GM18520 (cell line): Measurements from ENCODE around the gene SCGB1C1.
A peak's percentile ranks its signal among the peaks of the same experiment; 100 is the strongest.
"Not testable (repeated sequence)": the region's sequence is repeated elsewhere in the genome, so short reads cannot be mapped to it uniquely, and the experiment has no call there.

Source experiments
- ATAC-seq: cut with Tn5 transposase; IDR thresholded peaks from one replicate; pipeline ENCODE4 v1.9.1; 2021; ENCODE audit not compliant: unreplicated experiment

The SCGB1C1 gene

DNA sequence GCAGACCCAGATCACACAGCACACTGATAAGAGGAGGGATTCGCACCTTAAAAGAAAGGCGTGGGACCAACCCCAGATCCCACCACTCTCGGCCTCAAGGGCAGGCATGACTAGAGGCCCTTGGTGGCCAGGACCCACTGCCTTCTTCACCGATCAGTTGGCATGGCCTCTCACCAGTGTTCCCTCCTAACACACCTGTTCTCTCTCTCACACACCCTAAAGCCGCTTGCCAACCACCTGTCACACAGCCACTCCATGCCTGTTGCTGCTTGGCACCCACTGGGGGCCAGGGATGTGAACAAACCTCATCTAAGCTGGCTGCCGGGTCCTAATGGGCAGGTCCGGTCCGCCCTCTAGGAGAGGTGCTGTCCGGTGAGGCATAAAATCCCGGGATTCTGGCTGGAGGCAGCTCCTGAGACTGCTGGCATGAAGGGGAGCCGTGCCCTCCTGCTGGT is at the start of gene SCGB1C1:
SCGB1C1 (plus strand) TSS at position 405 of the 455 bp plus-strand sequence; CDS start at position 427, 22 bp downstream.
- not testable (repeated sequence) for ATAC-seq

DNA sequence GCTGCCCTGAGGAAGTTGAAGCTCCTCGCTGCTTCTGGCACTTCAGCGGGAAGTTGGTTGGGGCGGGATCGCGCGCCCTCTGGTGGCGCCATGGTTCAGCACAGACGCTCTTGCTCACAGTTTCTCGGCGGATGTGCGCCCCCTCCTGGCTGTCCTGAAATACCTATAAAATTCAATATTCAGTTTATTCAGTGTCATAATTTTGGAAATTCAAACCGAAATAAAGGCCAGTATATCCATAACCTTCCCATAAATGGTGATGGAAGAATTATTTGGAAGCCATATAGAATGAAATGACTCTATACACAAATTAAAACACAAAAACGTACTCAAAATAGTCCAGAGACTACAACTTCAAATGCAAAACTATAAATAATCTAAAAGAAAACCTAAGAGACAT is 12.6 kb upstream of the SCGB1C1 start:
- not testable (repeated sequence) for ATAC-seq

DNA sequence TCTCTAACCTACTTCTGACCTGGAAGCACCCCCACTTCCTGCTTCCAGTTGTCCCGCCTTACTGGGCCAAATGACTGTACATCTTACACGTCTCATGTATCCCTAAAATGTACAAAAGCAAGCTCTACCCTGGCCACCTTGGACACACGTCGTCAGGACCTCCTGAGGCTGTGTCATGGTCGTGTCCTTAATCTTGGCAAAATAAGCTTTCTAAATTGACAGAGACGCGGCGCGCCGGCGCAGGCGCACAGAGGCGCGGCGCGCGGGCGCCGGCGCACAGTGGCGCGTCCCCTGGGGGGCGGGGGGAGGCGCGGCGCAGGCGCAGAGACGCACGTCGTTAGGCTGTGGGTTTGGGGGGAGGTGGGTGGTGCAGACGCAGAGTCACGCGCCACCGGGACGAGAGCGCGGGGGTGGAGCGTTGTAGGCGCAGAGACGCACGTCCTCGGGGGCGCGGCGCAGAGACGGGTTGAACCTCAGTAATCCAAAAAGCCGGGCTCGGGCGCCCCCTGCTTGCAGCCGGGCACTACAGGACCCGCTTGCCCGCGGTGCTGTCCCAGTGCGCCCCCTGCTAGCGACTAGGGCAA is 3.6 kb upstream of the SCGB1C1 start:
- ATAC-seq, result peak; percentile 8

DNA sequence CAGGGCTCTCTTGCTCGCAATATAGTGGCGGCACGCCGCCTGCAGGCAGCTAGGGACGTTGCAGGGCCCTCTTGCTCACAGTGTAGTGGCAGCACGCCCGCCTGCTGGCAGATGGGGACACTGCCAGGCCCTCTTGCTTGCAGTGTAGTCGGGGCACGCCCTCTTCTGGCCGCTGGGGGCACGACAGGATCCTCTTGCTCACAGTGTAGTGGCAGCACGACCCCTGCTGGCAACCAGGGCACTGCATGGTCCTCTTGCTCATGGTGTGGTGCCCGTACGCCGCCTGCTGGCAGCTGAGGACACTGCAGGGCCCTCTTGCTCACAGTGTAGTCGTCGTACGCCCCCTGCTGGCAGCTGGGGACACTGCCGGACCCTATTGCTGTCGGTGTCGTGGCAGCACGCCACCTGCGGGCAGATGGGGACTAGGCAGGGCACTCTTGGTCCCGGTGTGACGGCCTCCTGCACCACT is 3.0 kb upstream of the SCGB1C1 start:
- ATAC-seq, result peak; percentile 62

DNA sequence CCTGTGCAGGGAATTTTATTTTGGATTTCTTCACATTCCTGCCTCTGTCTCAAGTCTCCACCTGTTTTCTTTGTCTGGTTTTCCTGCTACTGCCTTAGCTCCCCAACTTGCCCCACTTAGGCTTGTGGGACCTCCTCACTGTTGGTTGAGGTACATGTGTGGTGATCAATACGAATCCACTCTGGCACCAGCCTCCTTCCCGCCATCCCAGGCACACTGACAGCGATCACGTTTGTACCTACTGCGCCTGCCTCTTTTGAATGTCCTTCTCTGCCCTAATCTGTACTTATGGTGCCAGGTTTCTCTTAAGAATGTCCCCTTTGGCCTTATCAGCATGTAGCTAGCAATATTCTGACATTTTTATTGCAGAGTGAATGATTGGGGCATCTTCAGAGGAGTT is 2.3 kb upstream of the SCGB1C1 start:
- not testable (repeated sequence) for ATAC-seq

DNA sequence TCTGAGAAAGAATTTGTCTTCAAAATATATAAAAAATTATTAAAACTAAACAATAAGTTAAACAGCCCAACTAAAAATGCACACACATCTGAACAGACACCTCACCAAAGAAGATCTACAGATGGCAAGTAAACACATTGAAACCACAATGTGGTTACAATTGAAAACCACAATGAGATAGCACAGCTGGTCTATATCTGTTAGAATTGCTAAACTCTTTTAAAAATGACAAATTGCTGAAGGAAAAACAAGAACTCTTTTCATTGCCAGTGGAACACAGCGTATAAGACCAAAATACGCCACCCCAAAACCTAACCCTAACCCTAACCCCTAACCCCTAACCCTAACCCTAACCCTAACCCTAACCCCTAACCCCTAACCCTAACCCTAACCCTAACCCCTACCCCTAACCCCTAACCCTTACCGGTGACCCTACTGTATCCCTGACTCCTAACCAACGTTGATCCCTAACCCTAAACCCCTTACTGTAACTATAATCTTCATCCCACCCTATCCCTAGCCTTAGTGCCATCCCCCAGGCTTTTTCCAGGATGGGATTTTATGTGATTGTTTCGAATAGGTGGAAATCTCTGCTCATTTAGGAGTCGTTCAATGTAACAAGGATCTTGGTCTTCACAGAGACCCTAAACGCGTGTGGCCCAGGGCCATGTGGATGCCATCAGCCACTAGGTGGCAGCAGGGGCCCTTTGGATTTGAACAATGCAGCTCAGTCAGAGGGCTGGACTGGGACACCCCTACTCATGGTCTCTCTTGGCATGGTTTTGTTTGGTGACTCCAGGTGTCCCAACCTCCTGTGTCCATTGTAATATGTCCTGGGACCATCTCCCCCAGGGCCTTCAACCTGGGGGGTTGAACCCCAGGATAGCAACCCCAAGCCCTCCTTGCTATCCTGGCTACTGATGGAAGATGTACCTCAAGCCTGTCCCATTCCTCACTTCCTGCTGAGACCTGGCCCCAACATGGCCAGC is 1.1 kb upstream of the SCGB1C1 start:
- not testable (repeated sequence) for ATAC-seq

DNA sequence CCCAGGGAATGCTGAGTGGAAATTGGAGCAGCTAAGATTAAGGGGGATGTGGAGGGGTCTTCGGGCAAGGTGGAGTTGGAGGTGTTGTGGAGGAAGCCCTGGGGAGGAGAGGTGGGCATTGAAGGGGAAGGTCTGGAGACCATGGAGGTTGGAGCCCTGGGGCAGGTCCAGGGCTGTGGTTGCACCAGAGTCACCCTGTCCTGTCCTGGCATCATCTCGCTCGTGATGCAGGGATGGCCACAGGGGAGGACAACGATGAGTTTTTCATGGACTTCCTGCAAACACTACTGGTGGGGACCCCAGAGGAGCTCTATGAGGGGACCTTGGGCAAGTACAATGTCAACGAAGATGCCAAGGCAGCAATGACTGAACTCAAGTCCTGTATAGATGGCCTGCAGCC is 603 bp downstream of the SCGB1C1 start:
- ATAC-seq, result not testable (repeated sequence)

DNA sequence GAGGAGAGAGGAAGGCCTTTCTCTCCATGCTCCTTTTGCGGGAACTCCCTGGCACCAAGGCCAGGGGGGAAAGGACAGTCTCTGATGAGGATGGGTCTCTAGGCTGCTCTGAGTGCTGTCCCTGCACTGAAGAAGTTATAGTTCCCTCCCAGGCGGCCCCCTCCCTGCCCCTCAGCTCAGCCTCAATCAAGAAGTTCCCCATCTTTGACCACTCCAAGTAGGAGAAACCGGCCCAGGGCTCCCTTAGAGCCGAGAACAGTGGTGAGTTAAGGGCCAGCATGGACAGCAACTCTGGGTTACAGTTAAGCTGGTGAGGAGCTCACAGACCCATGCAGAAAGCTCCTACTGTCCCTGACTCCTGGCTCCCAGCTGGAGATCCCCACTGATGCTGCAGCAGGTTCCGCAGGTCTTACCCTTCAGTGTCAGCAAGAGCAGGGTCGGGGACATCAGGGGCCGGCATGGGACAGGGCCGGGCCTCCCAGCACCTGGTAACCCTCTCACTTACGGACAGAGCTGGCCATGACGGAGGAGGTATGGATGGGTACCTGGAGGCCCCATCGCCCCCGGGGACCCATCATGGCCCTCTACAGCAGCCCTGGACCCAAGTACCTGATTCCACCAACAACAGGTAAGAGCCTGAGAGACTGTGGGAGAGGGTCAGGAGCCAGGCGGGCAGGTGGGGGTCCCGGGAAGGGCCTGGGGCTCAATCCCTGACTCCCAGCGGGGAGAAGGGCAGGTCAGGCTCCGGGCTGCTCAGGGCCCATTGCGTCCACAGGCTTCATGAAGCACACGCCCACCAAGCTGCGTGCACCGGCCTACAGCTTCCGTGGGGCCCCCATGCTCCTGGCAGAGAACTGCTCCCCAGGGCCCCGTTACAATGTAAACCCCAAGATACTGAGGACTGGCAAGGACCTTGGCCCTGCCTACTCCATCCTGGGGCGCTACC is 4.2 kb downstream of the SCGB1C1 start:
- no peak for ATAC-seq

DNA sequence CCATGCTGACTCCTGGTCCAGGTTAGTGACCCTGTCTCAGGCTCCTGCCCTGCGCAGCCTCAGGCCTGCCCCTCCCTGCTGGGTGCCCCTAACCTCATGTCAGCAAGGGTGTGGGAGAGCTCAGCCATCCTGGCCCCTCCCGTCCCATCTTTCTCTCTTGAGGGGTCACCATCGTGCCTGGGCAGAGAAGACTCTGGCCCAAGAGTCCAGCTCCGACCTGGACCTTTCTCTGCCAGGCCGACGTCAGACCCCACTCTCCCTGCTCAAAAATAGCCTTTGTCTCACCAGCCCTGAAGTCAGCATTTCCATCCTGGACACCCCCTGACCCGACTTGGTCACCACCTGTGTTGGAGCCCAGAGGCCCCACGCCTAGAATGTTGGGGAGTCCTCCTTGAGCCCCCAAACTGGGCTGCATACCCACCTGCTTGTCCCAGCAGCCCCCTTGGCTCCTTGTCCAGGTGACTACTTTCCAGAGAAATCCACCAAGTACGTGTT is 4.9 kb downstream of the SCGB1C1 start:
- no peak for ATAC-seq

DNA sequence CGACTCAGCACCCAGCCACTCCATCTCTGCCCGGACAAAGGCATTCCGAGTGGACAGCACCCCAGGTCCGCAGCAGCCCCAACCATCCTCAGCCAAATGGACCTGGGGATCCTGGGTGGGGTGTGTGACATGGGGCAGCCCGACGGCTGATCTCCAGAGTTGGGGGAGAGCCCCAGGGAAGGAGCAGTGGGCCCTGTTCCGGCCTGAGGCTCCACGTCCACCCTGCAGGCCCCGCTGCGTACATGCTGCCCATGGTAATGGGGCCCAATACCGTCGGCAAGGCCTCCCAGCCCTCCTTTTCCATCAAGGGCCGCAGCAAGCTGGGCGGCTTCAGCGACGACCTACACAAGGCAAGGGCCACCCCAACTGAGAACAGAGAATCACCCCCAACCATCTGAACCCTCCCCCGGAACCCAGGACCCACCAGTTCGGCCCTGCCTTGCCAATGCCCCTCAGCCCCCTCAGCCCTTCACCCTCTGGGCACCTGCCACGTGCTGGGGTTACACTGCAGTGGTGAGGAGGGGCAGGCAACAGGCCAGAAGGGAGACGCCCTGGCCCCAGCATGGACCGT is 5.4 kb downstream of the SCGB1C1 start:
- ATAC-seq, result no peak

DNA sequence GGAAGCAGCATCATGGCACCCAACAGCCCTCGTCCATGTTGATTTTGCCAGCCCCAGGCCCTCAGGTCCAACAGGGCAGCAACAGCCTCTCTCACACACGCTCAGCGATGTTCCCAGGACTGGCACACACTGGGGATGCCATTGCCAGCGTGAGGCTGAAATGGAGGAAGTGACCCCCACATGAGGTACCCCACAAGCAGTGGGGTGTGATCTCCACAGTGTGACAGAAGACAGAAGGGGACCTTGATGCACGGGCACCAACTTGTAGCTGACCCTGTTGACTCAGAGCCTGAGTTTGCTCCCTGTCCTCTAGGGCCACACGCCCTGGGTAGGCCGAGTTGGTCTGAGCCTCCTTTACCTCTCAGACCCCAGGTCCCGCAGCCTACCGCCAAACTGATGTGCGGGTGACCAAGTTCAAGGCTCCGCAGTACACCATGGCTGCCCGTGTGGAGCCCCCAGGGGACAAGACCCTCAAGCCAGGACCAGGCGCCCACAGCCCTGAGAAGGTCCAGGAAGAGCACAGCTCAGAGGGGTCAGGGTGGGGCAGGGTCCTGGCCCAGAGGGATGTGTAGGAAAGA is 6.2 kb downstream of the SCGB1C1 start:
- no peak for ATAC-seq

DNA sequence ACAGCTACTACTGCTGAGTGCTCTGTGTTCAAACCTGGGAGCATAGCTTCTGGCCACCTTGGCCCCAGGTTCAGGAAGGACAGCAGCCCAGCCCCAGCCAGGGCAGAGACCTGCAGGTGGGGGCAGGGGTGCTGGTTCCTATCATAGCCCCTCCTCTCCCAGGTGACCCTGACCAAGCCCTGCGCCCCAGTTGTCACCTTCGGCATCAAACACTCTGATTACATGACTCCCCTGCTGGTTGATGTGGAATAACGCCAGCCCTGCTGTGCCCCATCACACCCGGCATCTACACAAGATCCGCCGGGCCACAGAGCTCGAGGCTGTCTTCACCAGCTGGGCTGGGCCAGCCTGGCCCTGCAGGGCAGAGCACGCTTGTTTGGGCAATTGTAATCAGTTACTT is 6.9 kb downstream of the SCGB1C1 start:
- no peak for ATAC-seq

DNA sequence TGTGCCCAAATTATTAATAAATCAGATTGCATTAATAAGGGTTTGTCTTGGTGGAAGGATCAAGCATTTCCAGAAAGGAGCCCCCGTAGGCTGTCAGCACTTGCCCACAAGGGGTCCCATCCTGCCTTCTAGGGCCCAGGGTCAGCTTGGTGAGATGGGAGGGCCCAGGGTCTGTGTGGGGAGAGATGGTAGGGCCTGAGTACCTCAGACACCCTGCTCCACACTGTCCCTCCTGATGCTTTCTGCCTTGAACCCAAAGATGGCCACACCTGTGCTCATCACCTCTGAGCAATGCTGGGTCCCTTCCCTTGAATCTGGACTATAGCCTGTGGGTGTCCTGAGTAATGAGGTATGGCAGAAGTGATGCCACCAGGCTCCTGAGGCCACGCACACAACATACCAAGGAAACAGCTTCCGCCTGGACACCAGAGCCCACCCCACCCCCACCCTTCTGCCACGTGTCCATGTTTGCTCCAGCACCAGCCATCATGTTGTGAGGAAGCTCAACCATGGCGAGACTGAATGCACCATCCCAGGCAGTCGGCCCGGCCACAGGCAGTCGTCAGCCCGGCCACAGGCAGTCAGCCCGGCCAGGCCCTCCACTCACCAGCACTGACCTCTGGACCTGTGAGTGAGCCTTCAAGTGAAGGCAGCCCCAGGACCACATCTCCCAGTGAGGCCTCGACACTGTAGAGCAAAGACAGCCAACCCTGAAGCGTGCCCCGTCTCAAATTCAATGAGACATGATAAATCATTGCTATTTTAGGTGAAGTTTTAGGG is 7.5 kb downstream of the SCGB1C1 start:
- ATAC-seq, result no peak

DNA sequence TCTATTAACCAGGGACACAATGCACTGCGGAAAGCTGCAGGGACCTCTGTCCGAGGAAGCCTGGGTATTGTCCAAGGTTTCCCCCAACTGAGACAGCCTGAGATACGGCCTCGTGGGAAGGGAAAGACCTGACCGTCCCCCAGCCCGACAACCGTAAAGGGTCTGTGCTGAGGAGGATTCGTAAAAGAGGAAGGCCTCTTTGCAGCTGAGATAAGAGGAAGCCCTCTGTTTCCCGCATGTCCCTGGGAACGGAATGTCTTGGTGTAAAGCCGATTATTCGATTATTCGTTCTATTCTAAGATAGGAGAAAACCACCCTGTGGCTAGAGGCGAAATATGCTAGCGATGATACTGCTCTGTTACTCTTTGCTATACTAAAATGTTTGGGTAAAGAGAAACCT is 9.1 kb downstream of the SCGB1C1 start:
- no peak for ATAC-seq

DNA sequence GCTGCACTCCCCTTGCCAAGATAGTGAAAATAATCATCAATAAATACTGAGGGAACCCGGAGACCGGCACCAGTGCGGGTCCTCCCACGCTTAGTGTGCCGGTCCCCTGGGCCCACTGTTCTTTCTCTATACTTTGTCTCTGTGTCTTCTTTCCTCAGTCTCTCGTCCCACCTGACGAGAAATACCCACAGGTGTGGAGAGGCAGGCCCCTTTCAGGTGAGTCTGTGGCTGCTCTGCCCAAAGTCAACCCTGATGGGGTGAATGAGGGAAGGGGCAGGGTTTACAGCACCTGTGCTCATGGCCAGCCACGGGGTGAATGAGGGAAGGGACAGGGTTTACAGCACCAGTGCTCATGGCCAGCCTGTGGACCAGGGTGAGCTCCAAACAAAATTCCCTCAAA is 9.6 kb downstream of the SCGB1C1 start:
- ATAC-seq, result no peak

DNA sequence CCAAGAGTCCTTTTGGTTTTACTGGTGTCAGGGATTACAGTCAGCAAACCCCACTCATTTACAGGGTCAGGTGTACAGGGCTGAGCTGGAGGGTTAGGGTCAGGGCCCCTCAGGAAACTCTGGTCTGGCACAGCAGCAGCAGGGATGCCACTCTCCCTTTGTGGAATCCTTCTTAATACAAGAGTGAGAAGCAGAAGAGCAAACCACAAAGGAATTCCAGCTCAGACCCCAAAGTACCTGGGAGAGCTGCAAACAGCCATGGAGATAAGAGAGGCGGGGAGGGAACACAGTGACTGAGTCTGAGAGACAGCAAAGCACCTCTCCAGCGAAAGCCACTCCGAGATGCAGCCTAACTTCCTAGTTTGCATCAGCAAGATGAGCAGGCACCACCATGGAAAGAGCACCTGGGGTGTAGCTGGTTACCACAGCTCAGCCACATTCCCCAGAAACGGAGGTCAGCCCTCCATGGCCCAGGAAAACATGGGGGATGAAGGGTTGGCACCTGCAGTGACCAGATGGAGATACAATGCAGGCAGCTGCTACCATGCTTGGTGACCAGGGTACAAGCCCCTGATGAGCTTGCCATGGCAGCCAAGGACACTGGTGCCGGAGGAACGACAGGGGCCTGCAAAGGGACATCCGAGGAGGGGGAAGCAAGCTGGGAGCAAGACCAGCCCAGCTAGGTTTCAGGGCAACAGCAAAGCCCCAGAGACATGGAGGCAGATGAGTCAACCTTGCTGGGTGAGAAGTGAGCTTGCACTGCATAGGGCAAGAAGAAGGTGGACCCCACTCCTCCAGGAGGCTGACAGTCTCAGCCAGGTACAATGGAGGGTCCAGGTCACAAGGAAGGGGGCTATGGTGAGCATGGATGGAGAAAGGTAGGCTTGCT is 10.4 kb downstream of the SCGB1C1 start:
- no peak for ATAC-seq

DNA sequence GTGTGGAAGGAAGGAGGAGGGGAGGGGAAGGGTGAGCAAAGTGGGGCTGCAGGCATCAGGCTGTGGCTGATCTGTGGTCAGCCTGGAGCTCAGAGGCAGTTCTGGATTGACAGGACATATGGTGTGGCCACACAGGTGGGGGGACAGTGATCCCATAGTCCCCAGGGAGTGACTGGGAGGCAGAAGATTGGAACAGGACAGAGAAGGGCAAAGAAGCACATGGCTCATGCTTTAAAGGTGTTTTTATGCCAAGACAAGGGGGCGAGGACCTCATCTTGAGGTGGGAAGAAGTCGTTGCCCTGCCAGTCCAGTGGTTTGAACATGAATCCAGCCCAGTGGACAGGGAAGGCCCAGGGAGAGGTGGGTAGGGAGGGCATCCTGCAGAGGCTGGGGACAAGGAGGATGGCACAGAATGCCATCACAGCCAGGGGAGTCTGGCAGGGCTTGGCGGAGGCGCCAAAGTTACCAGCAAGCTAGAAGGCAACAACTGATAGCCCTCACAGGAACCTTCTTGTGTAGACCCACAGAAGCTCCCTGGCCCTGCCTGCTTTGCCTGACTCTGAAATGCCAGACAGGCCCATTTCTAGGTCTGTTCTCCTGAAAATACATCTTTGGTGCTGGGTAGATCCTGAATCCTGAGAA is 11.2 kb downstream of the SCGB1C1 start:
- ATAC-seq, result no peak
